ENCODE data around the gene ANXA7.
"Not testable (repeated sequence)": the region's sequence is repeated elsewhere in the genome, so short reads cannot be mapped to it uniquely, and the experiment has no call there.

Gene ANXA7

GRCh38 chr10:73408061-73408460 lies 5.8 kb downstream of the ANXA7 start:
- DNase-seq (ENCODE audit: low read depth in 2 of 2) = no peak

DNA sequence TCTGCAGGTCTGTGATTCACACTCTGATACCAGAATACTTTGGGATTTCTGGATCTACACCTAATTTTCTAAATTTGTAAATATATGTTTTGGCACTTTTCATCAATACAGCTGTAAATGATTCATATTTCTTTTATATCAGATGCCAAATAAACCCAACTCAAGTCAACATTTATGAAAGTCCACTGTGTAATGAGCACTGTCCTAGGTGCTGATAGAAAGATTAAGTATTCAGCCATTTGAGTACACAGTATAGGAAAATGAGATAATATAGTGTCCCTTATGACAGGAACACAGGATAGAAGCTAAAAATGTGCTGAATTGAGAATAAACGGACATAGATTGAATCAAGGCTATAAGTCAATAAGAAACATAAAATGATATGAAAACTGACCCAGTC lies 6.4 kb downstream of the ANXA7 start:
- DNase-seq (ENCODE audit: low read depth in 2 of 2) = no peak

GRCh38 chr10:73406846-73407245 lies 7.0 kb downstream of the ANXA7 start:
- DNase-seq (ENCODE audit: low read depth in 2 of 2) = no peak

GRCh38 chr10:73405556-73405955 lies 8.3 kb downstream of the ANXA7 start:
- no peak for DNase-seq (ENCODE audit: low read depth in 2 of 2)

- DNase-seq (ENCODE audit: low read depth in 2 of 2) = no peak
Measured at GRCh38 chr10:73404690-73405089, 9.2 kb downstream of the ANXA7 start.

DNA sequence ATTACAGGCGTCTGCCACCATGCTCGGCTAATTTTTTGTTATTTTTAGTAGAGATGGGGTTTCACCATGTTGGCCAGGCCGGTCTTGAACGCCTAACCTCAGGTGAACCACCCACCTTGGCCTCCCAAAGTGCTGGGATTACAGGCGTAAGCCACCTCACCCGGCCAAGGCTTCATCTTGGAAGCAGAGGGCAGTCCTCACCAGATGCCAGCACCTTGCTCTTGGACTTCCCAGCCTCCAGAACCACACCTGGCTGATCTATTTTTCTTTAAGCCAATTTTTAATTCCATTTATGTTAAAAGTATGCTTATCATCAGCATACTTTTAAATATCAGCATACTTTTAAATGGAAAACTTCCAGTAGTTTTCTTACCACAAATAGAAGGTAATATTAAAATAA lies 12.2 kb downstream of the ANXA7 start:
- DNase-seq (ENCODE audit: low read depth in 2 of 2) = no peak

- no peak for DNase-seq (ENCODE audit: low read depth in 2 of 2)
Measured at GRCh38 chr10:73399063-73399462, 14.8 kb downstream of the ANXA7 start.

DNA sequence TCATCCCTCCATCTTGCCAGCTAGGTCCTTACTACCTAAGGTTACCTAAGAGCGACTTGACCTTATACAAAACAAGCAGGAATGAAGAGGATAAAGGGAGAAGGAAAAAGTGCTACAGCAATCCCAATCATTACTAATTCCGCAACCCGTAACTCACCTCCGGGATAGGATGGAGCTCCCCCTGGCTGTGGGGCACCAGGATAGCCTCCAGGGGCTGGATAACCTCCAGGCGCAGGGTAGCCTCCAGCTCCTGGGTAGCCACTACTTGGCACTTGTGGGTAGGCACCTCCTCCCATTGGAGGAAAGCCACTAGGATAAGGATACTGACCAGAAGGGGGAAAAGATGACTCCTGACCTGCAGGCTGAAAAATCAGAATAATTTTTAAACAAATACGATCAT lies 15.8 kb downstream of the ANXA7 start:
- no peak for DNase-seq (ENCODE audit: low read depth in 2 of 2)

- DNase-seq (ENCODE audit: low read depth in 2 of 2) = not testable (repeated sequence)
Measured at GRCh38 chr10:73394325-73394724, 19.5 kb downstream of the ANXA7 start.

GRCh38 chr10:73388228-73388627 lies 25.6 kb downstream of the ANXA7 start:
- no peak for DNase-seq (ENCODE audit: low read depth in 2 of 2)

DNA sequence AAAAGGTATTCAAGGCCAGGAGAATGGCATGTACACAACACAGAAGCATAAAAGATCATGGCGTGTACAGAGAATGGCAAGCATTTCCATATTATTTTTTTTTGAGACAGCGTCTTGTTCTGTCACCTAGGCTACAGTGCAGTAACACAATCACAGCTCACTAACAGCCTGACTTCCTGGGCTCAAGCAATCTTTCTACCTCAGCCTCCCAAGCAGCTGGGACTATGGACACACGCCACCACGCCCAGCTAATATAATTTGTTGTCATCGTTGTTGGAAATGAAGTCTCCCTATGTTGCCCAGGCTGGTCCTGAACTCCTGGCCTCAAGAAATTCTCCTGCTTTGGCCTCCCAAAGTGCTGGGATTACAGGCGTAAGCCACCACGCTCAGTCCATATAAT lies 27.3 kb downstream of the ANXA7 start:
- DNase-seq (ENCODE audit: low read depth in 2 of 2) = no peak

DNA sequence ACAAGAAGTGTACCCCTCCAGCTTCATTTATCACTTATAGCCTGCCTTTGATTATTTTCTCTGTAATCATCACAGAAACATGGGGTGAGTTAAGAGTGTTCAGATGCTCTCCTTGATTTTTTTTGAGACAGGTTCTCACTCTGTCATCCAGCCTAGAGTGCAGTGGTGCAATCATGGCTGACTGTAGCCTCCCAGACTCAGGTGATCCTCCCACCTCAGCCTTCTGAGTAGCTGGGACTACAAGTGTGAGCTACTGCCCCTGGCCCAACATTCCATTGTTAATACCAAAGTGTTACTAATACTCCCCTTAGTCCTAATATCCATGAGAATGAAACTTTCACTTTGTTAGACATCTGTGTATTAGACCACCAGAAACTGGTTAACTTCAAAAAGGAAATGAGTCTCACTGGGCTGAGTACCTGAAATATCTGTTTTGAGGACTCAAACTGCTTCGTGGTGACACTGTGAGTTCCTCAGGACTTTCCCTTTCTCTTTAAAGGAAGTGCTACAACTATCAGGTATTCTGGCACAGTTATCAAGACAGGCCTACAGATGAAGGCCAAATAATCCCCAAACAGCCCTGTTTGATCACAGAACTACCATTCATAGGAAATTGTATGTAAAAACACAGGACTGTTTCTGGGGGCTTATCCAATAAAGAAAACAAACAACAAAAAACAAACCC lies 34.7 kb downstream of the ANXA7 start:
- no peak for DNase-seq (ENCODE audit: low read depth in 2 of 2)

GRCh38 chr10:73376679-73377078 lies 37.2 kb downstream of the ANXA7 start:
- no peak for DNase-seq (ENCODE audit: low read depth in 2 of 2)

DNA sequence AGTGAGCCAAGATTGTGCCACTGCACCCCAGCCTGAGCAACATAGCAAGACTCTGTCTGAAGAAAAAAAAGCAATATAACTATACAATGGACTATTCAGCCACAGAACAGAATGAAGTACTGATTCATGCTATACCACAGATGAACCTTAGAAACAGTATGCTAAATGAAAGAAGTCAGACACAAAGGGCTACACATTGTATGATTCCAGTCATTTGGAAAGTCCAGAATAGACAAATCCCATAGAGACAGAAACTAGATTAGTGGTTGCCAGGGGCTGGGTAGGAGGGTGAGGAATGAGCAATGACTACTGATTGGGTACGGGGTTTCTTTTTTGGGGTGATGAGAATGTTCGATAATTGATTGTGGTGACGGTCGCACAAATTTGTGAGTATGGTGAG lies 45.6 kb downstream of the ANXA7 start:
- no peak for DNase-seq (ENCODE audit: low read depth in 2 of 2)

GRCh38 chr10:73366381-73367298 lies 47.2 kb downstream of the ANXA7 start:
- no peak for DNase-seq (ENCODE audit: low read depth in 2 of 2)

- DNase-seq (ENCODE audit: low read depth in 2 of 2) = no peak
Measured at GRCh38 chr10:73364964-73365363, 48.9 kb downstream of the ANXA7 start.

DNA sequence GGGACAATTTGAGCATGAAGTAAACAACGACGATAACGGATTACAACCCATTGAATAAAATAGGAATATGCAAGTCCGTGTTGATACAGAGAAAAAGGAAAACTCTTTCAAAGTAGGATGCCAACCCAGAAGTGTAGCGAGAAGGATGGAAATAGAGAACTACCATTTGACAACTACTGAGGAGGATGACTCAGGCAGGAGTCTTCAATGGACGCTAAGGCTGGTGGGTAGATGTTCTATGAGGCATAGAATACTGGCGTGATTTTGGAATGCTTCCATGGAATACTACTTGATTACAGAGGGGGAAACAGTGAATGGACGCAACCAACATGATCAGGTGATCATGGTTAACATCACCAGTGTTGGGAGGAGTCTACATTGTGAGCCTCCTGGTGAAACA lies 54.4 kb downstream of the ANXA7 start:
- no peak for DNase-seq (ENCODE audit: low read depth in 2 of 2)

- DNase-seq (ENCODE audit: low read depth in 2 of 2) = peak; percentile 79 to 84
Measured at GRCh38 chr10:73358331-73359279, 55.3 kb downstream of the ANXA7 start, which contains the start of gene CFAP70. Gene CFAP70, minus strand, starts transcription at chr10:73358864. Its CDS starts 4,068 bp downstream, at chr10:73354796.

GRCh38 chr10:73357821-73358220 lies 56.0 kb downstream of the ANXA7 start:
- DNase-seq (ENCODE audit: low read depth in 2 of 2) = no peak

DNA sequence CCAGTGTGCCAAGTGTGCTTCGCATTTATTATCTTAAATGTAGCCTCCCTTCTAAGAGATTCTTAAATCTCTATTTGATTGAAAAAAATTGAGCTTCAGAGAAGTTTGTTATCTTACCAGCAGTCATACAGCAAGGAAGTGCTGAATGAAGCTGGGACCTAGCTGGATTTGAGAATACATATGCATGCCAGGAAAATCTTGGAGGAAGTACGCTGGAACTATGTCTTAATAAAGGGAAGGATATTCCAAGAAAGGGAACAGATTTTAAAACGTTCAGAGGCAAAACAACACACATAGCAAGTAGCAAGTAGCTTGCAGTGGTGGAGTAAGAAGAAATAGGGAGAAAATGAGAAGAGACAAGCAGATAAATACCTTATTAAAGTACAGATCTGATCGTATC lies 56.7 kb downstream of the ANXA7 start:
- no peak for DNase-seq (ENCODE audit: low read depth in 2 of 2)

GRCh38 chr10:73344269-73344668 lies 69.6 kb downstream of the ANXA7 start:
- no peak for DNase-seq (ENCODE audit: low read depth in 2 of 2)

GRCh38 chr10:73340121-73340520 lies 73.7 kb downstream of the ANXA7 start:
- no peak for DNase-seq (ENCODE audit: low read depth in 2 of 2)

Data from activated CD4-positive, alpha-beta T cell treated with anti-CD3 and anti-CD28 coated beads for 24 hours (primary cell).